ENCODE data around the gene ERBB2. TPM values are rescaled to one million over a fixed set of nuclear protein-coding genes. Genes with fewer than 3 reads are reported as not detected.

The ERBB2 gene
- total and polyA plus RNA-seq, 2 of the 13 experiments (the other 11 are each of a cell fraction or from before 2014, with no cell fraction given): 57.7 to 64.1 TPM

DNA sequence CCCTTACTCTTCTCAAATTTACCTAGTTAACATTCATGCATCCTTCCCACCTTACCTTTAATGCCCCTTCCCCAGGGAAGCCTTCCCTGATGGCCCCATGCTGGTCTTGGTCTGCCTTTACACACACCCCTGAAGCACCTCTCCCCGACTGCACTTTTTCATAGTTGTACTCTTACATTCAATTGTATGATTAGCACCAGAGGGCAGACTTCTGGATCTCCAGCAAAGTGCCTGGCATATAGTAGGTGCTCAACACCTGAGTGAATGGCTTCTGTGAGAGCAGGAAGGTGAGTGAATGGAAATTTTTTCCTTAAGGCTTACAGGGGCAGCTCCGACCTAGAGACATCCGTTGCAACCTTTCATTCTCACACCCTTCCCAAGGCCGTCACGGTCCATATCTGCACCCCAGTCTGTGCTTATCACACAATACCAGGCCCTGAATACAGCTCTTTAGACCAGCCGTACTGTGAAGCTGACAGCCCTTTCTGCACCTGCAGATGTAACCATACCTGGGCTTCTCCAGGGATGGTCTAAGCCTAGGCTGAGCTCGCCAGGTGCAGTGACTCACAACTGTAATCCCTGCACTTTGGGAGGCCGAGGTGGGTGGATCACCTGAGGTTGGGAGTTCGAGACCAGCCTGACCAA lies 16.4 kb upstream of the ERBB2 start (continued):
- TF ChIP-seq ZNF766 (CRISPR knock-in tag; IDR thresholded peaks at IDR 0.05; ENCODE audit: borderline replicate concordance) (no peak), SALL2 (CRISPR knock-in tag; IDR thresholded peaks at IDR 0.05) (no peak), ZNF709 (CRISPR knock-in tag; IDR thresholded peaks at IDR 0.05) (no peak), SP2 (CRISPR knock-in tag; IDR thresholded peaks at IDR 0.05) (no peak), ZFP82 (CRISPR knock-in tag; IDR thresholded peaks at IDR 0.05; ENCODE audit: borderline replicate concordance) (no peak), RBM39 (IDR thresholded peaks at IDR 0.05; ENCODE audit: low read depth, low read length, poor library complexity, severe bottlenecking) (no peak)

- H3K79me2 ChIP-seq (ENCODE audit: insufficient read depth, low read length): no peaks in the 10 kb centered on the region
- ChIA-PET CTCF (ENCODE audit: low intra/inter-chr PET ratio, low total read pairs) (no interaction called here), POLR2A (interaction anchor here (0.8 to 4.1 kb wide), 3 partner anchors 11 to 68 kb away, joined by 3 to 64 read pairs (median 5); no protein-coding TSS in a partner anchor)
- H3K36me3 ChIP-seq (replicated peaks in 1 of 2; ENCODE audit: control insufficient read depth in 1 of 2, insufficient read depth in 2 of 2, low read length in 2 of 2): peaks cover 0 to 2% of the 10 kb centered on the region in 2 experiments; a peak in 2 of 5 replicates
- no peak overlapping the region for H3K9ac ChIP-seq (ENCODE audit: insufficient read depth, low read depth, low read length)
- no peak overlapping the region for H3K4me3 ChIP-seq (replicated peaks in 1 of 3; ENCODE audit: insufficient read depth in 1 of 3, low read depth in 2 of 3, low read length in 3 of 3)
- in situ Hi-C loops (cut with HindIII; ENCODE audit: extremely low pct_ligation_motif_present, low pct_unique_long_range_greater_than_20kb): no loop called here
- BruUV-seq (replicated peaks): no TSS peak
- no peak for FAIRE-seq
- no peak for ATAC-seq
- 96% methylated on average over 12 of the region's 12 CpGs for WGBS (ENCODE audit: low lambda C conversion rate)
- H3K4me2 ChIP-seq (ENCODE audit: low read depth, low read length): no peak overlapping the region
- H3K9me3 ChIP-seq (ENCODE audit: low read length): no peaks in the 10 kb centered on the region
- H2AFZ ChIP-seq (ENCODE audit: low read length): no peak overlapping the region
- intact Hi-C loops (cut with micrococcal nuclease; ENCODE audit: unreplicated experiment): no loop called here
- TF ChIP-seq, protein P1, sequence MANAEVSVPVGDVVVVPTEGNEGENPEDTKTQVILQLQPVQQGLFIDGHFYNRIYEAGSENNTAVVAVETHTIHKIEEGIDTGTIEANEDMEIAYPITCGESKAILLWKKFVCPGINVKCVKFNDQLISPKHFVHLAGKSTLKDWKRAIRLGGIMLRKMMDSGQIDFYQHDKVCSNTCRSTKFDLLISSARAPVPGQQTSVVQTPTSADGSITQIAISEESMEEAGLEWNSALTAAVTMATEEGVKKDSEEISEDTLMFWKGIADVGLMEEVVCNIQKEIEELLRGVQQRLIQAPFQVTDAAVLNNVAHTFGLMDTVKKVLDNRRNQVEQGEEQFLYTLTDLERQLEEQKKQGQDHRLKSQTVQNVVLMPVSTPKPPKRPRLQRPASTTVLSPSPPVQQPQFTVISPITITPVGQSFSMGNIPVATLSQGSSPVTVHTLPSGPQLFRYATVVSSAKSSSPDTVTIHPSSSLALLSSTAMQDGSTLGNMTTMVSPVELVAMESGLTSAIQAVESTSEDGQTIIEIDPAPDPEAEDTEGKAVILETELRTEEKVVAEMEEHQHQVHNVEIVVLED (CRISPR knock-in tag; IDR thresholded peaks at IDR 0.05; ENCODE audit: borderline replicate concordance): no peak
- TF ChIP-seq TFDP2 (CRISPR knock-in tag; IDR thresholded peaks at IDR 0.05): no peak
- TF ChIP-seq TBX2 (CRISPR knock-in tag; IDR thresholded peaks at IDR 0.05; ENCODE audit: borderline replicate concordance): no peak
- TF ChIP-seq, protein P2, sequence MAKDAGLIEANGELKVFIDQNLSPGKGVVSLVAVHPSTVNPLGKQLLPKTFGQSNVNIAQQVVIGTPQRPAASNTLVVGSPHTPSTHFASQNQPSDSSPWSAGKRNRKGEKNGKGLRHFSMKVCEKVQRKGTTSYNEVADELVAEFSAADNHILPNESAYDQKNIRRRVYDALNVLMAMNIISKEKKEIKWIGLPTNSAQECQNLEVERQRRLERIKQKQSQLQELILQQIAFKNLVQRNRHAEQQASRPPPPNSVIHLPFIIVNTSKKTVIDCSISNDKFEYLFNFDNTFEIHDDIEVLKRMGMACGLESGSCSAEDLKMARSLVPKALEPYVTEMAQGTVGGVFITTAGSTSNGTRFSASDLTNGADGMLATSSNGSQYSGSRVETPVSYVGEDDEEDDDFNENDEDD (CRISPR knock-in tag; IDR thresholded peaks at IDR 0.05; ENCODE audit: borderline replicate concordance): no peak
- no peak for TF ChIP-seq ZIK1 (CRISPR knock-in tag; IDR thresholded peaks at IDR 0.05; ENCODE audit: borderline replicate concordance, low read depth)
- no peak for TF ChIP-seq SNAPC5 (CRISPR knock-in tag; IDR thresholded peaks at IDR 0.05; ENCODE audit: borderline replicate concordance)
- TF ChIP-seq ZNF260 (CRISPR knock-in tag; IDR thresholded peaks at IDR 0.05; ENCODE audit: borderline replicate concordance, low read depth): no peak
- TF ChIP-seq HNF4G (IDR thresholded peaks at IDR 0.05; ENCODE audit: borderline replicate concordance, low read depth, low read length): no peak
- no peak for TF ChIP-seq HNF4G (CRISPR knock-in tag; IDR thresholded peaks at IDR 0.05; ENCODE audit: borderline replicate concordance, low read depth)
- no peak for TF ChIP-seq SRF (IDR thresholded peaks at IDR 0.05; ENCODE audit: low read depth, low read length)
- H3K27me3 ChIP-seq (ENCODE audit: control insufficient read depth in 1 of 2, insufficient read depth in 2 of 2, low read length in 2 of 2): no peaks in the 10 kb centered on the region; a peak in 1 of 5 replicates
- no peaks in the 10 kb centered on the region for H4K20me1 ChIP-seq (ENCODE audit: insufficient read depth, low read length)
- DNase-seq (ENCODE audit: low spot score): no peak
- peaks cover 24% of the 10 kb centered on the region for H3K4me1 ChIP-seq (ENCODE audit: insufficient read depth, low read length)
- no peak overlapping the region for H3K27ac ChIP-seq (ENCODE audit: extremely low read length, insufficient read depth, low read length)
Measured at GRCh38 chr17:39684369-39685192, 15.3 kb upstream of the ERBB2 start.
